ENCODE results near the gene ZSCAN2.

ZSCAN2 gene

GRCh38 chr15:84659904-84660781 is 59.3 kb downstream of the ZSCAN2 start:
- DNase-seq (ENCODE audit: low read depth), result no peak
- H3K4me3 ChIP-seq (ENCODE audit: control insufficient read depth, low read depth, low read length), result no peak overlapping the region
- TF ChIP-seq, protein P1, sequence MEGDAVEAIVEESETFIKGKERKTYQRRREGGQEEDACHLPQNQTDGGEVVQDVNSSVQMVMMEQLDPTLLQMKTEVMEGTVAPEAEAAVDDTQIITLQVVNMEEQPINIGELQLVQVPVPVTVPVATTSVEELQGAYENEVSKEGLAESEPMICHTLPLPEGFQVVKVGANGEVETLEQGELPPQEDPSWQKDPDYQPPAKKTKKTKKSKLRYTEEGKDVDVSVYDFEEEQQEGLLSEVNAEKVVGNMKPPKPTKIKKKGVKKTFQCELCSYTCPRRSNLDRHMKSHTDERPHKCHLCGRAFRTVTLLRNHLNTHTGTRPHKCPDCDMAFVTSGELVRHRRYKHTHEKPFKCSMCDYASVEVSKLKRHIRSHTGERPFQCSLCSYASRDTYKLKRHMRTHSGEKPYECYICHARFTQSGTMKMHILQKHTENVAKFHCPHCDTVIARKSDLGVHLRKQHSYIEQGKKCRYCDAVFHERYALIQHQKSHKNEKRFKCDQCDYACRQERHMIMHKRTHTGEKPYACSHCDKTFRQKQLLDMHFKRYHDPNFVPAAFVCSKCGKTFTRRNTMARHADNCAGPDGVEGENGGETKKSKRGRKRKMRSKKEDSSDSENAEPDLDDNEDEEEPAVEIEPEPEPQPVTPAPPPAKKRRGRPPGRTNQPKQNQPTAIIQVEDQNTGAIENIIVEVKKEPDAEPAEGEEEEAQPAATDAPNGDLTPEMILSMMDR (conservative IDR thresholded peaks at IDR 0.05; ENCODE audit: control insufficient read depth, insufficient read depth, low read depth, low read length), result no peak

DNA sequence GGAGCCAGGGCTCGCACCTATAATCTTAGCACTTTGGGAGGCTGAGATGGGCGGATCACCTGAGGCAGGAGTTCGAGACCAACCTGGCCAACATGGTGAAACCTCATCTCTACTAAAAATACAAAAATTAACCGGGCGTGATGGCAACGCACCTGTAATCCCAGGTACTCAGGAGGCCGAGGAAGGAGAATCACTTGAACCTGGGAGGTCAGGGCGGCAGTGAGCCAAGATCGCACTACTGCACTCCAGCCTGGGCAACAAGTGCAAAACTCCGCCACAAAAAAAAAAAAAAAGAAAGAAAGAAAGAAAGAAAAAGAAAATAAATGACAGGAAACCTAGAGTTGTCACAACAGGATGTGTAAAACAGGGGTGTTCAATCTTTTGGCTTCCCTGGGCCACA is 60.2 kb downstream of the ZSCAN2 start:
- H3K4me3 ChIP-seq (ENCODE audit: control insufficient read depth, low read depth, low read length), result no peak overlapping the region
- TF ChIP-seq, protein P1 (conservative IDR thresholded peaks at IDR 0.05; ENCODE audit: control insufficient read depth, insufficient read depth, low read depth, low read length), result no peak
- no peak for DNase-seq (ENCODE audit: low read depth)

DNA sequence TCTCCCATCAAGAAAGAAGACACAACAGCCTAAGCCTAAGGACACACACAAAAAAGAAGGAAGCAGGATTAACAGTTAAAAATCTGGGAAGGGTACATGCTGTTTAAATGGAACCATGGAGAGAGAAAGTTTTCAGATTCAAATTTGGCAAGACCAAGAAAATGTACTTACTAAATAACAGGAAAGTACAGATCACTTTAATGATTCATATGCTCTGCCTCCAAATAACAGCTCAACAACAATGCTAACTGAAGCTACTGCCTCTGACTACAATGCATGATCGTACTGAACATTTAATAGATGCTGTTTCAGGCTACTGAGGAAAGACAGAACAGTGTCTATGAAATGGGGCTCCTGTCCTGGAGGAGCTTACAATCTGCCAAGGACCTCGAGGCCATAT is 65.6 kb downstream of the ZSCAN2 start:
- TF ChIP-seq, protein P1 (conservative IDR thresholded peaks at IDR 0.05; ENCODE audit: control insufficient read depth, insufficient read depth, low read depth, low read length), result no peak
- DNase-seq (ENCODE audit: low read depth), result peak; percentile 49

GRCh38 chr15:84668221-84668982 is 67.6 kb downstream of the ZSCAN2 start:
- DNase-seq (ENCODE audit: low read depth), result no peak
- H3K4me3 ChIP-seq (ENCODE audit: control insufficient read depth, low read depth, low read length), result no peak overlapping the region
- TF ChIP-seq, protein P1 (conservative IDR thresholded peaks at IDR 0.05; ENCODE audit: control insufficient read depth, insufficient read depth, low read depth, low read length), result no peak

More for the DNA sequence above, 65.6 kb downstream of the ZSCAN2 start:
- no peak overlapping the region for H3K4me3 ChIP-seq (ENCODE audit: control insufficient read depth, low read depth, low read length)

- no peak overlapping the region for H3K4me3 ChIP-seq (ENCODE audit: control insufficient read depth, low read depth, low read length)
- peak; percentile 97 for DNase-seq (ENCODE audit: low read depth)
- TF ChIP-seq, protein P1 (conservative IDR thresholded peaks at IDR 0.05; ENCODE audit: control insufficient read depth, insufficient read depth, low read depth, low read length), result no peak
Observed at GRCh38 chr15:84669726-84670125, 68.9 kb downstream of the ZSCAN2 start.

GRCh38 chr15:84671211-84671610 is 70.4 kb downstream of the ZSCAN2 start:
- TF ChIP-seq, protein P1 (conservative IDR thresholded peaks at IDR 0.05; ENCODE audit: control insufficient read depth, insufficient read depth, low read depth, low read length), result no peak
- peak; percentile 86 for DNase-seq (ENCODE audit: low read depth)

More at GRCh38 chr15:84671211-84671610, 70.4 kb downstream of the ZSCAN2 start:
- H3K4me3 ChIP-seq (ENCODE audit: control insufficient read depth, low read depth, low read length), result no peak overlapping the region
